Trophoblast cell (in vitro differentiated cells and primary cell): ENCODE data around the gene ZMYND8.
A peak's percentile ranks its signal among the peaks of the same experiment; 100 is the strongest.

ENCODE experiments used
- DNase-seq, 2 donors: peaks; one replicate each; pipeline ENCODE4 v3.0.0-alpha.2; 2016
- H2AFZ ChIP-seq: 2 replicates; pipeline ENCODE4 v1.6.1; 2013; ENCODE audit warnings: low read length, moderate library complexity, mild to moderate bottlenecking; ENCODE audit not compliant: insufficient read depth, poor library complexity
- H2AK5ac ChIP-seq: 2 replicates; pipeline ENCODE4 v1.6.1; 2013; ENCODE audit warnings: mild to moderate bottlenecking, low read length
- H2BK120ac ChIP-seq: 2 replicates; pipeline ENCODE4 v1.6.1; 2013; ENCODE audit warnings: low read length, mild to moderate bottlenecking, moderate library complexity; ENCODE audit not compliant: insufficient read depth, poor library complexity
- H2BK12ac ChIP-seq: 2 replicates; pipeline ENCODE4 v1.6.1; 2013; ENCODE audit warnings: mild to moderate bottlenecking, low read length, moderate library complexity
- H2BK5ac ChIP-seq: 2 replicates; pipeline ENCODE4 v1.6.1; 2013; ENCODE audit warnings: low read length, low read depth, moderate library complexity, mild to moderate bottlenecking; ENCODE audit not compliant: poor library complexity
- H3K14ac ChIP-seq: 2 replicates; pipeline ENCODE4 v1.6.1; 2013; ENCODE audit warnings: mild to moderate bottlenecking, low read length
- H3K18ac ChIP-seq: 2 replicates; pipeline ENCODE4 v1.6.1; 2013; ENCODE audit warnings: mild to moderate bottlenecking, low read length
- H3K23ac ChIP-seq: 2 replicates; pipeline ENCODE4 v1.6.1; 2013; ENCODE audit warnings: low read length
- H3K27ac ChIP-seq: 2 replicates; pipeline ENCODE4 v1.5.1; 2013; ENCODE audit warnings: low read depth, mild to moderate bottlenecking, inconsistent platforms, low read length, moderate library complexity
- H3K27me3 ChIP-seq: 2 replicates; pipeline ENCODE4 v1.6.1; 2013; ENCODE audit warnings: inconsistent platforms, mild to moderate bottlenecking, low read length, moderate library complexity; ENCODE audit not compliant: insufficient read depth
- H3K36me3 ChIP-seq, 2 experiments: 1 replicate in 1 of 2; 2 replicates in 1 of 2; pipeline ENCODE4 v1.6.1; 2013; ENCODE audit warnings: low read length in 2 of 2, mild to moderate bottlenecking in 2 of 2, moderate library complexity in 1 of 2; ENCODE audit not compliant: insufficient read depth in 2 of 2, control insufficient read depth in 1 of 2
- H3K4ac ChIP-seq: 2 replicates; pipeline ENCODE4 v1.6.1; 2013; ENCODE audit warnings: low read depth, mild to moderate bottlenecking, low read length, moderate library complexity
- H3K4me1 ChIP-seq, 2 experiments: 1 replicate in 1 of 2; 2 replicates in 1 of 2; pipeline ENCODE4 v1.6.1; 2013; ENCODE audit warnings: low read length in 2 of 2, mild to moderate bottlenecking in 2 of 2, moderate library complexity in 1 of 2; ENCODE audit not compliant: insufficient read depth in 2 of 2, control insufficient read depth in 1 of 2
- H3K4me2 ChIP-seq: 2 replicates; pipeline ENCODE4 v1.6.1; 2013; ENCODE audit warnings: inconsistent platforms, mild to moderate bottlenecking, low read length, moderate library complexity
- H3K4me3 ChIP-seq: 2 replicates; pipeline ENCODE4 v1.5.1; 2013; ENCODE audit warnings: mild to moderate bottlenecking, low read depth, low read length, inconsistent platforms
- H3K79me1 ChIP-seq: one replicate; pipeline ENCODE4 v1.6.1; 2013; ENCODE audit warnings: low read length
- H3K79me2 ChIP-seq: 2 replicates; pipeline ENCODE4 v1.6.1; 2013; ENCODE audit warnings: low read length, mild to moderate bottlenecking; ENCODE audit not compliant: control insufficient read depth, insufficient read depth, poor library complexity
- H3K9ac ChIP-seq: 2 replicates; pipeline ENCODE4 v1.6.1; 2013; ENCODE audit warnings: mild to moderate bottlenecking, low read length
- H3K9me3 ChIP-seq: 2 replicates; pipeline ENCODE4 v1.6.1; 2013; ENCODE audit warnings: low read depth, mild to moderate bottlenecking, control low read depth, inconsistent platforms, low read length; ENCODE audit not compliant: insufficient read depth
- H4K12ac ChIP-seq: 2 replicates; pipeline ENCODE4 v1.6.1; 2013; ENCODE audit warnings: low read depth, mild to moderate bottlenecking, low read length, moderate library complexity
- H4K8ac ChIP-seq: 2 replicates; pipeline ENCODE4 v1.6.1; 2013; ENCODE audit warnings: low read depth, mild to moderate bottlenecking, low read length, moderate library complexity
- H4K91ac ChIP-seq: one replicate; pipeline ENCODE4 v1.6.1; 2013; ENCODE audit warnings: low read depth, mild to moderate bottlenecking, low read length, moderate library complexity
- WGBS: extraction: QIAGEN DNeasy Blood & Tissue Kit; methylation state at CpG from one replicate; pipeline ENCODE4 v1.1.7; 2013; ENCODE audit warnings: missing lambda C conversion rate; ENCODE audit not compliant: insufficient read length, insufficient coverage; ENCODE audit errors: extremely low coverage; 5-methylcytosine and 5-hydroxymethylcytosine counted together

ZMYND8 gene

GRCh38 chr20:47271046-47271615 is 85.4 kb downstream of the ZMYND8 start:
- Histone ChIP-seq H3K27ac (no peak overlapping the region), H3K23ac (no peak overlapping the region), H3K18ac (no peak overlapping the region), H3K14ac (no peak overlapping the region), H3K79me1 (peaks cover 2% of the 10 kb centered on the region), H3K79me2 (peaks cover 4% of the 10 kb centered on the region), H3K4me1 (peaks cover 3% of the 10 kb centered on the region in 2 experiments), H3K4ac (no peak overlapping the region), H3K36me3 (peaks cover 22 to 28% of the 10 kb centered on the region in 2 experiments), H4K8ac (no peak overlapping the region), H2BK120ac (no peak overlapping the region), H3K4me3 (no peak overlapping the region), H3K9me3 (peaks cover 1% of the 10 kb centered on the region), H2AFZ (no peak overlapping the region), H3K9ac (no peak overlapping the region), H2BK5ac (no peak overlapping the region), H4K12ac (no peak overlapping the region), H2AK5ac (no peak overlapping the region), H4K91ac (no peak overlapping the region), H2BK12ac (no peak overlapping the region), H3K4me2 (no peak overlapping the region), H3K27me3 (no peaks in the 10 kb centered on the region)
- no peak for DNase-seq
- no CpG with 5 or more reads among the region's 7 CpGs for WGBS

GRCh38 chr20:47269309-47270165 is 87.0 kb downstream of the ZMYND8 start:
- no peaks in the 10 kb centered on the region for H3K27me3 ChIP-seq
- no peak overlapping the region for H3K14ac ChIP-seq
- H3K9ac ChIP-seq = no peak overlapping the region
- H3K27ac ChIP-seq = no peak overlapping the region
- H3K36me3 ChIP-seq = peaks cover 16 to 25% of the 10 kb centered on the region in 2 experiments
- H3K23ac ChIP-seq = peak overlapping the region; percentile 80
- H4K91ac ChIP-seq = no peak overlapping the region
- H4K8ac ChIP-seq = no peak overlapping the region
- H3K4me3 ChIP-seq = no peak overlapping the region
- H2BK5ac ChIP-seq = no peak overlapping the region
- H3K18ac ChIP-seq = no peak overlapping the region
- no peak overlapping the region for H3K4me2 ChIP-seq
- no CpG with 5 or more reads among the region's 7 CpGs for WGBS
- H3K9me3 ChIP-seq = no peaks in the 10 kb centered on the region
- H3K79me1 ChIP-seq = peaks cover 2% of the 10 kb centered on the region
- H3K4me1 ChIP-seq = peaks cover 3% of the 10 kb centered on the region in 2 experiments
- H2BK120ac ChIP-seq = no peak overlapping the region
- H2AK5ac ChIP-seq = no peak overlapping the region
- no peak overlapping the region for H3K4ac ChIP-seq
- peaks cover 2% of the 10 kb centered on the region for H3K79me2 ChIP-seq
- H4K12ac ChIP-seq = no peak overlapping the region
- DNase-seq = no peak
- no peak overlapping the region for H2BK12ac ChIP-seq
- no peak overlapping the region for H2AFZ ChIP-seq

GRCh38 chr20:47267621-47268020 is 88.9 kb downstream of the ZMYND8 start:
- H3K4me1 ChIP-seq = peaks cover 0 to 2% of the 10 kb centered on the region in 2 experiments
- H2AK5ac ChIP-seq = no peak overlapping the region
- peak overlapping the region; percentile 11 for H3K14ac ChIP-seq
- H4K8ac ChIP-seq = no peak overlapping the region
- H3K4me2 ChIP-seq = no peak overlapping the region
- H3K27me3 ChIP-seq = no peaks in the 10 kb centered on the region
- H3K27ac ChIP-seq = no peak overlapping the region
- peaks cover 23 to 31% of the 10 kb centered on the region in 2 experiments for H3K36me3 ChIP-seq
- H3K23ac ChIP-seq = no peak overlapping the region
- H4K12ac ChIP-seq = no peak overlapping the region
- whole genome bisulfite sequencing = no CpG with 5 or more reads among the region's 5 CpGs
- no peak overlapping the region for H2AFZ ChIP-seq
- H2BK120ac ChIP-seq = no peak overlapping the region
- H3K79me2 ChIP-seq = peaks cover 4% of the 10 kb centered on the region
- H2BK12ac ChIP-seq = no peak overlapping the region
- no peak for DNase-seq
- no peak overlapping the region for H3K4me3 ChIP-seq
- no peak overlapping the region for H3K9ac ChIP-seq
- H4K91ac ChIP-seq = no peak overlapping the region
- no peaks in the 10 kb centered on the region for H3K9me3 ChIP-seq
- no peak overlapping the region for H2BK5ac ChIP-seq
- H3K79me1 ChIP-seq = no peaks in the 10 kb centered on the region
- no peak overlapping the region for H3K4ac ChIP-seq
- H3K18ac ChIP-seq = peak overlapping the region; percentile 61

GRCh38 chr20:47266847-47267515 is 89.5 kb downstream of the ZMYND8 start:
- Histone ChIP-seq H3K18ac (no peak overlapping the region), H3K79me1 (no peaks in the 10 kb centered on the region), H3K27ac (no peak overlapping the region), H3K79me2 (peaks cover 4% of the 10 kb centered on the region), H3K4me2 (no peak overlapping the region), H3K27me3 (no peaks in the 10 kb centered on the region), H3K4me3 (no peak overlapping the region), H4K91ac (no peak overlapping the region), H2BK120ac (no peak overlapping the region), H3K23ac (no peak overlapping the region), H3K36me3 (peaks cover 26 to 35% of the 10 kb centered on the region in 2 experiments), H4K8ac (no peak overlapping the region), H4K12ac (no peak overlapping the region), H2AK5ac (no peak overlapping the region), H3K4me1 (peaks cover 0 to 2% of the 10 kb centered on the region in 2 experiments), H2BK5ac (no peak overlapping the region), H2AFZ (no peak overlapping the region), H2BK12ac (no peak overlapping the region), H3K14ac (no peak overlapping the region), H3K4ac (no peak overlapping the region), H3K9me3 (no peaks in the 10 kb centered on the region), H3K9ac (no peak overlapping the region)
- no peak for DNase-seq
- no CpG with 5 or more reads among the region's 7 CpGs for WGBS
